Stimulated activated CD8-positive, alpha-beta memory T cell treated with anti-CD3 and anti-CD28 coated beads, Interleukin-12 subunit alpha, Interleukin-12 subunit beta, amount 100 ng/mL, for 1 hour (primary cell): ENCODE data around the gene ABR.
"Not testable (repeated sequence)": the region's sequence is repeated elsewhere in the genome, so short reads cannot be mapped to it uniquely, and the experiment has no call there.

Experiments used
- DNase-seq: peaks from one replicate; pipeline ENCODE4 v3.0.0-alpha.2; 2020; ENCODE audit warnings: low read depth

Gene ABR

DNA sequence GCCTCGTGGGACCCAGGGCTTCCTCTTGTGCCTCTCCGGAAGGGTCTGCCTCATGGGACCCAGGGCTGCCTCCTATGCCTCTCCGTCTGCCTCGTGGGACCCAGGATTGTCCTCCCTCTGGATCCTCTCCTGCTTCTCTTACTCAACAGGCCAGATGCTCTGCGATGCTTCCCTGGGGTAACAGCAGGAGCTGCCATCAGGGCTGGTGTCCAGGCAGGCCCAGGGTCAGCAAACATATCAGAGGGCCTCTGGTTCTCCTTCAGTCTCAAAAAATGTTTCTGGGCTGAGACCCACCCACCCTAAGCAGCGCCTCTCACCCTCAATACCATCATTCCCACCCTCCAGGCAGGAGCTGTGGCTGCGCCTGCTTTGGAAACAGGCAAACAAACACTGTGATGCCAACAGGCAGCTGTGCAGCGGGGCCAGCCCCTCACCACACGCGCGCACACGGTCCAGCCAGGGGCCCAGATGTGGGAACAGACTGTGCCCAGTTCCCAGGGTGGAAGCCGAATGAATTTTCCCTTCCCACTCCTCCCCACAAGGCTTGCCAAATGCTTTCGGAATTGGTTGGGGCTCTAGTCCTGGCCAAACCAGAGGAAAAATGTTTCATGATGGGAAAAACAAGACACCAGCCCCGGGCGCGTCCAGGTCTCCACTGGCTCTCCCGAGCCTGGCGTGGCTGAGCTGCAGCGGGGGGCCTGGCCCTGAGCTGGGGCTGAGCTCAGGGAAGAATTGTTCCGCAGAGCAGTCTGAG, 171.6 kb downstream of the ABR start:
- DNase-seq = no peak

DNA sequence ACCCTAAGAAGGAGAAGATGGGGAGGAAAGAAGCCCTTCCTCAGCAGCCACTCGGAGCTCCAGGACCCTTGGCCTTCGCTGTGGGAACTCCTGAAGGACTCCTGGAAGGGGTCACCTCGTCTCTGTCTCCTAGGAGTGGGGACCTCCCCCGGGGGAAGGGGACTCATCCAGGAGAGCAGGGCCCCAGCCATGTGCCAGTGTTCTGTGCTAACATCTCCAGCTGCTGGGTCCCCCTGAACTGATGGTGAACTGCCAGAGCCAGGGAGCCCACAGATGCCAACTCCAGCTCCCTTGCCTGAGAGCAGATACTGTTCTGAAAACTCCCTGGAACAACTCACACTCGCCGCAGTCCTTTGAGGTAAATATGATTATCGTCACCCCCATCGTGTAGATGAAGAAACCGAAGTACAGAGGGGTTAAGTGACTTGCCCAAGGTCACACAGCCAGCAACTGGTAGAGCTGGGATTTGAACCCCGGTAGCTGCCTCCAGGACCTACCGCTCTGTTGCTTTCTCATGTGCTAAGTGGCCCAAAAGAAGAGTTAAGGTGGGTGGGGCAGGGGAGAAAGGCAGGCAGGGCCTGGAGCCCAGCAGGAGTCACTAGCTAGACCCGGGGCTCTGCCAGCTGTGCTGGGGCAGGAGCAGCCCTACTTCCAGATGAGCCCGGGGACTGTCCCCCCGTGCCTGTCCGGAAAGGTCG, 172.3 kb downstream of the ABR start:
- no peak for DNase-seq

DNA sequence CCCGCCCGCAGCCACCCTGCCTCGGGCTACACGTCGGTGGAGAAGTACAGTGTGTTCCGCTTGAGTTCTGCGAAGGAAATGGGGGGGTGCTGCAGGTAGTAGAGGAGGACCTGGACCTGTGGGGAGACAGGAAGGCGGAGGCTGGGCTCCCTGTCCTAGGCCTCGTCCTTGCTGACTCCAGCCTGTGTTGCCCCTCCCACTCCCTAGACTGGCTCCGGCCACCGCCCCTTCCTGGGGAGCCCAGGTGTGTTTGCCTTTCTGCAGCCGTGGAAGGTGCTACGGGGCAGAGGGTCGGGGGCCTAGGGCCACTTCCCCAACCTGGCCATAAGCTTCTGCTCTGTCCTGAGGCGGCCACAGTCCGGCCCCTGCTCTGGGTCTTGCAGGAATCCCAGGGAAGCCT, 173.7 kb downstream of the ABR start:
- DNase-seq = no peak

DNA sequence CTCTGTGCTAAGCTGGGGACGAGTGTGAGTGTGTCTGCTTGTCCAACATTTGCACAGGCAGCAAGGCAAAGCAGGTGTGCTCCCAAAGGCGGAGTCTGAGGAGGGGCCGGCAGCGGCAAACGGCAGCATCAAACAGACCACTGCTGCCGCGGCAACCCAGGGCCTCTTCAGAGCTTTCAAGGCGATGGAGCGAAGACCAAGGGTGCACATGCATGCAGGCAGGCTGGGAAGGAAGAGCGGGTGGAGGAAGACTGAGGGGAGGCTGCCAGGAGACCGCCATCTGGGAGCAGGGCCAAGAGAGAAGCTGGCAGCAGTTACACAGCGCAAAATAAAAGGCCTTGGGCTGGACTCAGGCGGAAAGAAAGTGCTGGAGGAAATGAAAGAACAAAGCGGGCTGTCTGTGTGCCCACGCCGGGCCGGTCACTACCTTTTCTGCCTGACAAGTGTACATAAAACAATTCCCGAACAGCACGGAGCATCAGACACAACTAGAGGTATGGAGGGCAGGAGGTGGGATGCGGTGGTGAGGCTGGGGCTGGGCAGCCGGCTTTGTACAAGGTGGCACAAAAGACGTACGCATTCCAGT, 174.3 kb downstream of the ABR start:
- no peak for DNase-seq

DNA sequence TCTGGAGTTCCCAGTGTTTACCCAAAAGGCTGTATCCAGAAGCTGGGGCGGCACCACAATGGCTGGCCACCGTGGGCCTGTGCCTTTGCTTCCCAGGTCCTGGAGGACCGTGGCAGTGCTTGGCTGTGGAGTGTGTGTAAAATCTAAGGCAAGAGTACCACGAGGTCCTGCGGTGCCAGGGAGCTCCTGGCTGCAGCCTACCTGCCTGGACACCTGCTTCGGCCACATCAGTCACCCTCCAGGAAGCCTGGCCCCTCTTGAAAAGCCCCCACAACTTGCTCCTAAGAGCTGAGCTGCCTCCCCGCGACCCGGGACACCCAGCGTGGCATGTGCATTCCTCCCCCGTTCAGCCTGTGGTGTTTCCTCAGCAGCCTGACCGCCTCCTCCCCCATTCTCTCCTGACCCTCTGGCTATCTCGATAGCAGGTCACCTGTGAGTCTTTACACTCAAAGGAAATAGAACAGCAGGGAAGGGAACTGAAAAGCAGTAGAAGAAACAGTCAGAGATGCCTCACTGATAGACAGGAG, 174.9 kb downstream of the ABR start:
- no peak for DNase-seq

DNA sequence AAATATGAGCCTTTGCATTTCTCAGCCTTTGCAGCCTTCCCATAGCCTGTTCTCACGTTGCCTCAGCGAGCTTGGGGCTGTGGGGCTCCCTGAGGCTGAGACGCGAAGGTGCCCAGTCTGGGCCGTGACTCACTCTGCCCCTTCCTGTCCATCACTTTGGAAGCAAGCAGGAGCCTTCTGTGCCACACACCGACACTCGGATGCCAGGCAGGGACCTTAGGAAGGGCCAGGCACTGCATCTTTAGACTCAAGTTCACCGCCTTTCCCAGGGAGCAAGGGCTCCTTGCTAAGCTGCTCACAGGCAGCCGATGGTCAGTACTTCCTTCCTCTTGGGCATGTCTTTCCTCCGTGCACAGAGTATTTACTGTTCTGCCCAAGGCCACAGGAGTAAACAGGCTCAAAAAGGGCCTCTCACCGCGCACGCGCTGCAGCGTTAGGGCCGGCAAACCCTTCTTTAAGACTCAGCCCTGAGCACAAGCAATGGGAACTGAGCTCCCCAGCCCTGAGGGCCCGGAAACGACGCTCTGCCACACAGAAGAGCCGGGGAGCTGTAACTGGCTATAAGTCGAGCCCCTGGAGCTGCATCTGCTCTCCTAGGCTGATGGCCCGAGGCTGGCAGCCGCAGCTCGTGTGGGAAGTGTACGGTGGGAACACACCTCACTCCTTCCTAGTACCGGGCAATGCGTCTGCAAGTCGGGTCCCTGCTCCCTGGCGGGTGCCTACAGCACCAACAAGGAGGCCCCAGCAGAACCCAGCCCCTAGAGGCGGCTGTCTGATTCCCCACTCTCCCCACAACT, 175.6 kb downstream of the ABR start:
- DNase-seq = no peak

DNA sequence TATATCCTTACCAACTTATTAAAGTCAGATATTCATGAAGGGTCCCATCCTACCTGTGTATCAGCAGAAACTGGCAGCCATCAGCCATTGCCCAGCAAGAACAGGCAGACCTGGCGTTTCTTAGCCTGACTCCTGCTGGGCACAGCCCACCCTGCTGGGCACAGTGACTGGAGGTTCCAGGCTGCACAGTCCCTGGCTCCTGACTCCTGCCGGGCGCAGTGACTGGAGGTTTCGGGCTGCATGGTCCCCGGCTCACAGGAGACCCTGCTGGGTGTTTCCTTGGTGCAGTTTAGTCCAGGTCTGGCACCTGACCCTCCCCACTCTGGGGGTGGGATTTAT, 176.2 kb downstream of the ABR start:
- no peak for DNase-seq

DNA sequence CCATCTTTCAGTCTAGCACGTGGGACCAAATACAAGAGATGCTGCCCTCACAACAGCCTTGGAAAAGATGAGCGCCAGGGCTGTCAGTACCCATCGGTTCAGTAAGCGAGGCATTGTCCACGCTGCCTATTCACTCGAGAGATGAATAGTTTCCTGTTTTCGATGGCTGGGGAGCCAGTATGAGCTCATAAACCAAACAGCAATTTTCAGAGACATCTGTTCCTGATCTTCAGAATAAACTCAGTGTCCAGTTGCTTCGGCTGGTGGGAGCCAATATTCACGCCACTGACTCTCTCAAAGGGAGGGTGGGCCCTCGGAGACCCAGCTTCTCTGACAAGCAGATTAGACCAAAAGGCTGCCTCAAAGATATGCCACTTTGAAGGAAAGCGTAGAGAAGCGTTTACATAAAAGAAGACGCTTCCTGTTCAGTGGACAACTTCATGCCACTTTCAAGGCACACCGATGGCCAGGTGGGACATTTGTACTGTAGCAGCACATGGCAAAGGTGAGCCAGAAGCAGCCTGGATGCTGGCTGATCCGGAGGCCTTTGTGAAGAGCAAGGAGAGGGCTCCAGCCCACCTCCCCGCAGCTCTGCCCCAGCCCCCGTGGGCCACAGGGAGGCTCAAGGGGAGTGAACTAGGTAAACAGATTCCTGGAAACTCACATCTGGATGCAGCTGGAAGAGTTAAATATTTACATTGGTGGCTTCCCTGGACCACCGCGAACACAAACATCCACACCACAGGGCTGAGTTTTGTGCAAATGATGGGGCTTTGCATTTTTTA, 176.8 kb downstream of the ABR start:
- DNase-seq = no peak

DNA sequence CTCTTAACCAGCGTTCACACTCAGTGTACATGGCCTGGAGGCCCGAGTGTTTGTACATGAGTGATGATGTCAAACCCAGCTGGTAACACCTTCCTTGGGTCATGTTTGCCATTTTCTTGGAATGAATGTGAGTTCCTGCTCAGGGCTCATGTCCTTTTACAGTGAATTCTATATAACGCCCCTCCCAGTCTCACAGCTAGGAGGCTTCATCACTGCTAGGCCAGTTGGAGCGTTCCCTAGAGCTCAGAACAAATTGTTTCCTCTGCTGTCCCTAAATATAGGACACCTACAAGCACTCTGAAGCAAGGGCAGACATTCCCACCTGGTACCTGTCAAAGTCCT, 177.4 kb downstream of the ABR start:
- DNase-seq = no peak

DNA sequence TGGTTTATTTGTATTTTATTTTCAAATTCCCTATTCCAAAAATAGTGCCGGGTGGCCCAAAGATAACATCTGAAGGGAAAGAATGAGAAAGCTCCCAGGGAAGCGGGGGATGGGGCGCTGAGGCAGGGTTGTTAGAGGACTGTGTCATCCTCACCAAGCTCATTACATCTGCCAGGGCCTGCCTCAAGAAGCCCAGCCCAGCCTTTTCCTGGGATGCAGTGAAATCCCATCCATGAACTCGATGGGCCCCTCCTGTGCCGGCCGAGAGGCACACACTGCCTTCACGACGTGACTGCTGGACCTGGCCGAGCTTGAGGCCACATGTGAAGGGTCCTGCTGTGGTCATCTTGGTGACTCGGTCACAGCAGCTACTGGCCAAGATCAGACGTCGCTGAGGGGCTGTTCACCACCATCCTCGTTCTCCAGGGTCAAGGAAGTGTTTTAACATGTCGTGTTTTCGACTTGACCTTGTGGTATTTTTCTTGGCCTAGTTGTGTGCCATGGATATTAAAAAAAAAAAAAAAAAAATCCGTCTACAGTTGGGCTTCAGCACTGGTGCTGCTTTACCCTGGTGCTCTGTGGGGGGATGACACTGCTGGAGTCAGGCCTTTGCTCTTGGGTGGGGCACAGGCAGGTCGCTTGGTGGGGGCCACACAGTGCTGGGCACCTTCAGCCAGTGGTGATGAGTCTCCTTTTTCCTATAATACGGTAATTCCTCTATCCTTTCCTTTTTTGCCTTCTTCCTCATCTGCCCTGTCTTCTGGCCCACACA, 178.0 kb downstream of the ABR start:
- no peak for DNase-seq

DNA sequence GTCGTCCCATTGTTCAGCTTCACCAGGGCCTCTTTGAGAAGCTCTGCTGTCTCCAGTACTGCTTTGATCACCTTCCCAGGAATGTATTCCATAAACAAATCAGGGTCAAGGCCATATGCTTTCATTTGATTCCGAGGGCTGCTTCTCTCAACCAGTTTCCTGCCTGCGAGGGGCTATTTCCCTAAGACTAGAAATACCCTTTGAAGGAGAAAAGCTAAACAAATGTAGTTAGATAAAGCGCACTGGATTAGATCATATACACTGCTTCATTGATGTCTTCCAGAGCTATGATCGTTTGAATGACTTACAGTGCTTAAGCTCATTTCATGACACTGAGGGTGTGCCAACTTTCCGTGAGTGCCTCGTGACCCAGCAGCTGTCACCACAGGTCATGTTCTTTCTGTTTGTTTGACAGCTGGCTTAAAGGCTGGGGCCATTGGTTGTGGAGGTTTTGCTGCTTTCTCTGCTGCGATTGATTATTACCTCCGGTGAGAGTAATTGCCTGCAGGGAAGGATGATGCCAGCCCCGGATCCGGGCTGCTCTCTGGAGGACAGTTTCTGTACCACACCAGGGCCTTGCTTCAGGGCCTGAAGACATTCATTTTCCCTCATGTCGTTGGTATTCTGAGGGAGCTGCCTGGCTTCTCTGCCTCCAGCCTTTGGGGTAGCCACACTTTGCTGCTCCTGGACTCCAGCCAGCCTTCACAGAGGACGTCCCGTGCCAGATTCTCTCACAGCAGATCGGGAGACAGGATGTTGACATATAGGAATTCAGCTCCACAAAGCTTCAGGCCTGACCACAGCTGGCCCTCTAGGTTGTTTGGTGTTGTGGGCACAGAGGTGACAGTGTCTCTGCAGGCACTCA, 179.0 kb downstream of the ABR start:
- no peak for DNase-seq

DNA sequence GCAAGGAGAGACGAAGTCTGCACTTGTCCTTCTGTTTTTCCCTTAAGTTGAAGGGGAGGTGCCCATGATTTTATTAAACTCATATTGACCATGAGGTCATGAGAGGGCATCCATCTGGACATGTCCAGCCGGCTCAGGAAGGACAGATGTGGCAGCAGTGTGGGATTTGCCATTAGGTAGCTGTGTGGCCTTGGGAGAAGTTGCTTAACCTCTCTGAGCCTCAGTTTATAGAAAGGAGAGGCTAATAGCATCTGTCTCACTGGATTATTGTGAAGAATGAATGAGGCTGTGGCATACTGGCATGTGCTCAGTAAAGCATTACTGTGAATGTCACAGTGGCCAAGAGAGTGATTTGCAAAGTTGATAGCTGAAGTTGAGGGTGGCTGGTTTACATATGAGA, 181.7 kb downstream of the ABR start:
- DNase-seq = no peak

DNA sequence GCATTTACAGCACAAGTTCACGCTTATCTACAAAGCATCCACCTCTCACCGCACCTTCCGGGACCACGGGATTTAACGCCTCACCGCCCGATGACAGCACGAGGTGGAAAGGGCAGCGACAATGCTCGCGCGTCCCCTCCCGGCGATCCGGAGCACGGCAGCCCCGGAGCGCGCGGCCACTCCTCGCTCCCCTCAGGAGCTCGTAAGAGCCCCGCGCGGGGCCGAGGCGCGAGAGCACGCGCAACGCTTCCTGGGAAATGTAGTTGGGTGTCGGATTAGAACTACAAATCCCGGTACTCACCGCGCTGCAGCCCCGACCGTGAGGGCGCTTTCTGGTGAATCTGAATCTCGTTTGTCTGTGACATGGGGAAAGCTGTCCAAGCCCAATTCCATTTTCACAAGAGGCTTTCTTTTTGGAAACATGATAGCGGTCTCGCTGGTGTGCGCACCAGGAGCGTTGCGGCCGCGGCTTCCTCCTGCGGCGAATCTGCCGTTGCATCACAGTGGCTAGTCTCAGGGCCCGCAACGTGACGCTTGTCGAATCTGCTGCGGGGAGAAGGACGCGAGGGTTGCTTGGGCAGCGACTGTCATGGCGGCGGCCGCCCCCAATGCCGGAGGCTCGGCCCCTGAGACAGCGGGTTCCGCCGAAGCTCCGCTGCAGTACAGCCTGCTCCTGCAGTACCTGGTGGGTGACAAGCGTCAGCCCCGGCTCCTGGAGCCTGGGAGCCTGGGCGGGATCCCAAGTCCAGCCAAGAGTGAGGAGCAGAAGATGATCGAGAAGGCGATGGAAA, 183.0 kb downstream of the ABR start, which contains the start of gene TIMM22:
TSS of gene TIMM22 (plus strand) at position 576 of the 791 bp plus-strand sequence. CDS start at position 590, 14 bp downstream.
- peak; percentile 81 for DNase-seq

DNA sequence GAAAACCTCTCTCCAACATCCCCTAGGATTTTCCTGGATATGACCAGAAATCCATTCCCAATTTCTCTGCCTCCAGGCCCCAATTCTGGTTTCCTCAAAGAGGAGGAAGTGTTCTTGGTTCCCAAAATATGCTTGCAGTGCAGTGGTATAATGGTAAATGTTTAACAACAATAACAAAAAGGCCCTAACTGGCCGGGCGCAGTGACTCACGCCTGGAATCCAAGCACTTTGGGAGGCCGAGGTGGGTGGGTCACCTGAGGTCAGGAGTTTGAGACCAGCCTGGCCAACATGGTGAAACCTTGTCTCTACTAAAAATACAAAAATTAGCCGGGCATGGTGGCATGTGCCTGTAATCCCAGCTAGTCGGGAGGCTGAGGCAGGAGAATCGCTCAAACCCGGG, 184.5 kb downstream of the ABR start:
- DNase-seq = not testable (repeated sequence)

DNA sequence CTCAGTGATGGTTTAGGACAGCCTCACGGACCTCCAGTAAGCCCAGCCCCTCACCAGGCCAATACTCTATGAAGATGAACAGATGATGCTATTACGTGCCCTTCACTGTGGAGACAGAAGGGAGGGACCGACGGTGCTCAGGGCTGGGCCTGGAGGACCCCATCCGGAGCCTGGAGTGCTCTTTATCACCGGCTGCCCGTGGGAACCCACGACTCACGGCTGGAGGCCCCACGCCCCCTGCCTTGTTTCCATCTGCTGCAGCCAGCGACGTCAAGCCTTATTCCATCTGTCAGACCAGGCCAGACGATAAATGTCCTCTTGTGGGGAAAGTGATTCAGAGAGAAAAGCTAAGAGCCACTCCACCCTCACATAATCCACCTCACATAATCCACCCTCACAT, 186.8 kb downstream of the ABR start:
- no peak for DNase-seq

DNA sequence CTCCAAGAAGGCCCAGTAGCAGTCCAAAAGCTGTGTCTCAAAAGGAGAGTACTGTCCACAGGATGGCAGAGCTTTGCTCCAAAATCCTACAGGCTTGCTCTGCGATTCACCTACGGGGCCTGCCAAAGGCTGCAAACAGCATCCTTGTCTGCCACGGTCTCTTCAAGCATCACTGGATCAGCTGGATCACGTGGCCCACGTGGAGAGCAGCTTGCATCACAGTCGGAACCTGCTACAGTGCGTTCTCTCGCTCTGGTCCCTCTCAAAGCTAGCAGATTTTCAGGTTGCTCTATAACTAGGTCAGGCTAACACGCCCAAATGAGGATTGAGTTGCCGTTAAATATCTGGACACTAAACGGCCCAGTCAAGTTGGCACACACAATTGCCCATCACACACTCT, 191.2 kb downstream of the ABR start:
- no peak for DNase-seq

DNA sequence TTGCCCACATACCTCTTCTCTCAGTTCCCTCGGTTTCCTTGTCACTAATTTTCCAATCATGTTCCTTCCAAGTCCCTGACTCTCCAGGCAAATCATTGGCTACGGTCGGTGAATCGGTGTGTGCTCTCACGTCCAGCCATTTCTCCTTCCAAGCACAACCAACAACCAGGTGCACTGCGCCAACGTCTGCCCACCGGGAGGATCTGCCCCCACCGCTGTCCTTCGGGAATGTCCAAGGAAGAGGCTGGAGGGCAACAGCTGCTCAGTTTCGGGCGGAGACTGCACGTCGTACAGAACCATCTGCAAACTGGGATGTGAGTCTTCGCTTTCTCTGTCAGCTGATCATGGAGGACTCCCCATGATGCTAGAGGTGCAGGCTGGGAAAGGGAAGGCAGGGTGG, 191.8 kb downstream of the ABR start:
- DNase-seq = no peak

DNA sequence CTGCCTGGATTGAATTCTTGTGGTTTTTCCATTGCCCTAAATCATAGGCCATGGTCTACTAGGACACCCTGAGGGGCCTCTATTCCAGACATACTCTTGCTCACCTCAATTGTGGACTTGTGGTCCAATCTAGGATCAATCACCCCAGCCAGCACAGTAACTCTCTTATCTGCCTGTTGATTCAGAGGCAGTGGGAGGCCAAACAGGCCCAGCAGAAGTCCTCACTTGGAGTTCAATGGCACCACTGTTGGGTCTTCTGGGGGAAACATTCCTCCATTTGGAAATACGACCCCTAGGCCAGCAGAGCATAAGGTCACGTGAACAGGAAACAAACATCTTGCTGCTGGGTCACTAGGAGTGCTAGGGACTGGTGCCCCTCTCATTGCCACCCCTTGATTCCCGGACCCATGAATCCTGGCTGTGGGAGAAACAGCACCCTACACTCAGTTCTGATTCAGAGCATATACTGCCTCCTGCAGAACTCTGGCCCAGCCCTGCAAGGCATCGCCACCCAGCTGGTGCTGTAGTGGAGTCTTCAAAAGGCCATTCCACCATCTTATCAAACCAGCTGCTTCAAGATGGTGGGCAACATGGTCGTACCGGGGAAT, 193.4 kb downstream of the ABR start:
- no peak for DNase-seq

DNA sequence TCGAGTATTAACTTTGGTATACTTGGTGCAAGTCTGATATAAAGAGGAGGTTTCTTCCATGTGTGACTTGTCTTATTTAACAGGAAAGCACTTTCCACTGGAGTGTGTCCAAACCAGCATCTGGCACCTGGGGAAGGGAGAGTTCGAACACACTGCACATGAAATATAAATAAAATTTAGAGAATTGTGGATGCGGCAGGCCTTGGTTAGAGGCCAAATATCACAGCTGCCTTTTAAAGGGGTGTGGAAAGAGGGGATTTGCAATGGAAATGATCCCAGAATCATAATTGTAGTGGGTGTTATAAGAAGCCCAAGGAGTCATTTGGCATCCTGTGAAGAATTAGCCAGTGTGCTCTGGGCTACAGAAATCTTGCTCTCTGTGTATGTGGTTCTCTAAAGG, 195.9 kb downstream of the ABR start:
- DNase-seq = no peak
